NOMO-1 treated with DMSO at 0.1 percent for 48 hours (cell line): ENCODE measurements around the gene TIFAB.
"Not testable (repeated sequence)": the region's sequence is repeated elsewhere in the genome, so short reads cannot be mapped to it uniquely, and the experiment has no call there.

Experiments used
- DNase-seq: peaks from one replicate; lab custom pipeline; 2025; ENCODE audit not compliant: unreplicated experiment; lab: John Stamatoyannopoulos, UW

The TIFAB gene, protein sequence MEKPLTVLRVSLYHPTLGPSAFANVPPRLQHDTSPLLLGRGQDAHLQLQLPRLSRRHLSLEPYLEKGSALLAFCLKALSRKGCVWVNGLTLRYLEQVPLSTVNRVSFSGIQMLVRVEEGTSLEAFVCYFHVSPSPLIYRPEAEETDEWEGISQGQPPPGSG

DNA sequence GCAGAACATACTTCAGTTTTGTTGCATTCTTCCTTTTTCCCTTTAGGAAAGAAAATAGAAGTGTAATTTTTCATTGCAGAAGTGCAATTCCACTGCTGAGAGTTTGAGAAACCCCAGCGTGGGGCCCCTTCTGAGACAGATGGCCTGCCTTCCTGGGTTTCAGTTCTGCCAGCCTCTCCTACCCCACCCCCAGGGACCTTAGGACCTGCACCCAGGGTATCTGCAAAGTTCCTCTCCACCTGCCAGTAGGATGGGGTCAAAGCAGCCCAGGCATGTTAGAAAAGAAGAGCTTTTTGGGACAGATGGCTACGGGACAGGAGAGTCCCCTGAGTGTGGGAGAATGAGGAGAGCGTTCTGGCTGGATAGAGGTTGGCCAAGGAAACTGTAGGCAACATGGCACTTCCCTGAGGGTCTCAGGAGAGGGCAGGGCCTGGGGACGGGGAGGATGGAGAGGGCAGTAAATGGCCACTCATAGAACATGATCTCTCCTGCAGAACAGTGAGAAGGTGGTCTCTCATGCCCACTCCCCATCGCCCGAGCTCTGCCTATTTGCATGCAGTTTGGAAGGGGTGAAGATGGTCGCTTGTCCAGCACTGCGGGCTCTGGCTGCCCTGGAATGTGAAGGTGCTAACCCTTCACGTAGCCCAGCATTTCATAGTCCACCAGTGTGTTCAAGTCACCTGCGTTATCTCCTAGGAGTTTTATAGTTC is at the start of gene TIFAB:
TIFAB (minus strand) TSS at position 31 of the 710 bp plus-strand sequence. CDS start 2,412 bp downstream, outside the sequence.
- DNase-seq: peak; percentile 35

DNA sequence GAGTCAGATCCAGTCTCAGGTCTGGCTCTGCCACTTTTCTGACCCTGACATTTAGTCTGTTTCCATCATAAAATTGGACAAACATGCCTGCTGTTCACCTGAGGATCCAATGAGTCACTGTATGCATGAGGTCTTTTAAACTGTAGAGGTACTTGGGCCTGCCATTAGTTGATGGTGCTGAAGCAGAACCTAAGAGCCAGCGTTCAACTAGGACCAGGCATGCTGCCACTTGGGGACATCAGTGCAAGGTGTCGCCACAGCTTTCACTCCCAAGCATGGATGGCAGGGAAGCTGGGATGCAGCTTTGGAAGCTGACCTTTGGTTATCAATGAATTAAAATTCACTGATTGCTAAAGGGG is 46.5 kb upstream of the TIFAB start:
- no peak for DNase-seq

DNA sequence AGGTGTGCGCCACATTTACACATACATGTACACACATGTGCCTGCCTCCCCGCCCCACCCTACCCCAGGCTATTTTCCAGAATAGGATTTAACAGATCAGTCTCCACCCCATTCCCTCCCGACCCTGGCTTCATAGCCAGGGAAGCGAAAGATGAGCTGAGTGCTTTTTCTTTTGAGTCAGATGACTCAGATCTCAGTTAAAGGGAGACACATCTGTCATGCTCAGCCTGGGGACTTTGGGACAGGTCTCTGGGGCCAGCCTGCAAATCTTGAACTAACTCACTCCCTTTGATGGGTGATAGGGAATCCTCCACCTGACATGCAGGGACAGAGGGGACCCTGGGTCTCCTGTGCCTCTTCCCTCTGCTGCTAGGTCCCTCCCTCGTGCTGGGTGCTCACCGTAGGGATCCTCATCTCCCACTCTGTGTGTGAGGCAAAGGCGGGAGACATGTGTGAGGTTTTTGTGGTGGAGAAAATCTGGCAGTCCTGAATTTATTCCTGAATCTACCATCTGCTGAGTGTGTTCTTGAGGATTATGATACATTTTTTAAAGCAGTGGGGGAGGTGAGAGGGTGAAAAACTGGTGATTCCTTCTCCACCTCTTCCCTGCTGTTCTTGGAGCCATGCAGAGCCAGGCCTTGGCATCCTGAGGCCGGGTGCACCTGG is 46.0 kb upstream of the TIFAB start:
- no peak for DNase-seq

DNA sequence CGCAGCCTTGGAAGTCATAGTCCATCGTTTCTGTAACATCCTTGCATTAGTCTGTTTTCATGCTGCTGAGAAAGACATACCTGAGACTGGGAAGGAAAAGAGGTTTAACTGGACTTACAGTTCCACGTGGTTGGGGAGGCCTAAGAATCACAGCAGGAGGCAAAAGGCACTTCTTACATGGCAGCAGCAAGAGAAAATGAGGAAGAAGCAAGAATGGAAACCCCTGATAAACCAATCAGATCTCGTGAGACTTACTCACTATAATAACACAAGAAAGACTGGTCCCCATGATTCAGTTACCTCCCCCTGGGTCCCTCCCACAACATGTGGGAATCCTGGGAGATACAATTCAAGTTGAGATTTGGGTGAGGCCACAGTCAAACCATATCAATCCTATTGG is 43.4 kb upstream of the TIFAB start:
- not testable (repeated sequence) for DNase-seq

DNA sequence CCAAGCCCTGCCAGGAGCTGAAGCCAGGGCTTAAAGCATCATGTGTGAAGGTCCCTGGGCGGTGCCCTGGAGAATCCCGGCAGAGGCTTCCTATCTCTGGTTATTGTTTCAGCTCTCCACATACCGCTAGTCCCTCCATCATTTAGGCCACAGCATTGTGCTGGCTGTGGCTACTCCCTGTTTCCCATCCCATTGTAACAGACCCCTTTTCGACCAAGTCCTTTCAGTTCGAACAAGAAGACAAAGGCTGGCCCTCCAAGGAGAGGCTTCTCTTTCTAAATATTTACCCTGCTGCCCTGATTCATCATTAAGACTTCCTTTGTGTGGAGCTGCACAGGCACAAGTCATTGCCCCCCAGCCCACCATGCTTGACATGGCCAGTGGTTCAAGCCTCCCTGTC is 42.0 kb upstream of the TIFAB start:
- no peak for DNase-seq

DNA sequence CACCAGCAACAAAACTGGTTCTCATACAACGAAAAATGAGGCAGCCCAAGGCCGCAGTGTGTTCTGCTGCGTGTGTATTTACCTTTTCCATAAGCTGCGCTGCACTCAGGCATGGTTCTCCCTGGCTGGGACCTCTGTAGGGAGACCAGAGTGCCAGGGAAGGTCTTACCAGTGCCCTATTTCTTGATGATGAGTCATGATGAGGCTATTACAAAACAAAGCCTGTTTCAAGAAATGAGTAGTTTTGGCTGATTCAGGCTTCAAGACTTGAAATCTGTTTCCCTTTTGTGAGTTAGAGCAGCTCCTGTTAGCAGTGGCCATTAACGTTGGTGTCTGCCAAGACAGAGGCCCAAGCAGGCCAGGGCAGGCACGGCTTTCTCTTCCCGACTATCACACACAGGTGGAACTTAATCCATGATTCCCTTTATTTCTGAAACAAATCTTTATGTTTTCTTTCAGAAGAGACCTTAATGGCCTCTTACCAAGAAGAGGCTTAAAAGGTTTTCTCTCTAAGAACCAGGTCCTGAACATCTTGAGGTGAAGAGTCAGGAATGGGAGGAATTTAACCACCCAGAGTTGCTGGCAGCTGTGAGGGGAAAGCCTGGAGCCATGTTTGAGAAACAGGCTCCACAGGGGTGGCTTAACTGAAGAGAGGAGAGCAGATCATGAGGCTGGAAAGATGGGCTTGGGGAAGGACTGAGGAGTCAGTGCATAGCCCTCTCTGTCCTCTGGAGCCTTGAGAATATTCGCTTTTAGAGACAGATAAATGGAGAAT is 41.4 kb upstream of the TIFAB start:
- DNase-seq: peak; percentile 84

DNA sequence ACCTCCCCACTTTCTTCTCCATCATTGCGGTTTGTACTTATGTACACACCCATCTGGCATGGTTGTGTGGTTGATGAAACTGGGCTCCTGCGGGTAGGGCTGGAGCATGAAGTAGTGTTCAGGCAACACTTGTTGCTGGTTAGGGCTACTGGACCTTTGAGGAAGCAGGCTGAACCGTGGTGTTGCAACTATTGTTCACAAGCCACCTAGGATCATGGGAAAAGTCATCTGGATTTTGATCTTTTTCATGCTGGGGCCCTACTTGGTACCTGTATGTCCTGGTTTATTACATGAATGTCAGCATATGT is 40.1 kb upstream of the TIFAB start:
- no peak for DNase-seq

DNA sequence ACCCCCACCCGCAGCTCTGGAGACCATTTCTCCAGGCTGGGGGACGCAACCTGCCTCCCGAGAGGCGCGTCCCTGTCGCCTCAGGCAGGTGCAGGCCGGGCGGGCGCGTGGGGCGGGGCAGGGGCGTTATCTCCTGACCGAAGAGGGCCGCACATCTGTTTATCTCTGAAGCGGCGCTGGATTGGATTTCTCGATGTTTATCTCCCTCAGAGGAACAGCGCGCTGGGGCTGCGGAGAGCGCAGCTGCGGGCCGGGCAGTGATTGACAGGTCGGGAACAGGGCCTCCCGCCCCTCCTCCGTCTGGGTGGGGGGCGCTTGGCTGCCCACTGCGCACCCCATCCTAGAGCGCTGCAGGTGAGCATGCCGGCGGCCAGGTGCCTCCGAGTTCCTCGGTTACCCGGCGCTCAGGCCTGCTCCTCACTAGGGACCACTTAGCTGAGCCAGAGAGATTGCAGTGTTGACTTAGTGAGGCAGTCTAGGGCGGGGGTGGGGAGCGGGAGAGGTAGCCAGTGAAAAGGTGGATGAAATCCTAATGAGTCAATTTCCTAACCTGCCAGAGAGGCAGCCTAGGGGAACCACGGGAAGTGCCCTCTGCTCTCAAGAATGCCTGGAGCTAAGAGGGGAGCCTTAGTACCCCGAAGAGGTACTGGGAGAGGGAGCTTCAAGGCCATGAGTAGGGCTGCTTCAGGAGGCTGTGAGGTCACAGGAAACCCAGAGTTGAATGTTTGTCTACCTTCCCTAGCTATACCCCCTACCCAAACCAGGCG is 39.6 kb upstream of the TIFAB start:
- no peak for DNase-seq

DNA sequence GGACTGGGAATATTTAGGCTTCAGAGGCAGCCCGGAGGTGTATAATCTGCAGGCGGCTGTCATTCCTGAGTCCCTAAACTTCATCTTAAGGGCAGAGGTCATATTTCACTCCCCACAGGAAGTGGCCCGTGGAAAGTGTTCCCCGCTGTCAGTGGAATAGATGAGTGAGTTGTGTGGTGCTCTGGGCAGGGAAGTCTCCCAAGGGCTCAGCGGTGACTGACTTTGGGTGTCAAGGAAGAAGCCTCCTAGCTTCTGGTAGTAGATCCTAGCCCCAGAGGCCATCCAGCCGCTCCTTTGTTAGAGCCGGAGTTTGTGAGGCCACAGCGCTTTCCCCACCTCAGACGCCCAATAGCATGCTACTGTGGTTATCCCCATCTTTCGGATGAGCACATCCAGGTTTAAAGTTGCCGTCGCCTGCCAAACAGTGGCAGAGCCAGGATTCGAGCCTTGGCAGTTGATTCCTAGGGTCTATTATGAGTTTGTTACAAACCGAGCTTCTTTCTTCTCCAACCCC is 38.9 kb upstream of the TIFAB start:
- DNase-seq: no peak

DNA sequence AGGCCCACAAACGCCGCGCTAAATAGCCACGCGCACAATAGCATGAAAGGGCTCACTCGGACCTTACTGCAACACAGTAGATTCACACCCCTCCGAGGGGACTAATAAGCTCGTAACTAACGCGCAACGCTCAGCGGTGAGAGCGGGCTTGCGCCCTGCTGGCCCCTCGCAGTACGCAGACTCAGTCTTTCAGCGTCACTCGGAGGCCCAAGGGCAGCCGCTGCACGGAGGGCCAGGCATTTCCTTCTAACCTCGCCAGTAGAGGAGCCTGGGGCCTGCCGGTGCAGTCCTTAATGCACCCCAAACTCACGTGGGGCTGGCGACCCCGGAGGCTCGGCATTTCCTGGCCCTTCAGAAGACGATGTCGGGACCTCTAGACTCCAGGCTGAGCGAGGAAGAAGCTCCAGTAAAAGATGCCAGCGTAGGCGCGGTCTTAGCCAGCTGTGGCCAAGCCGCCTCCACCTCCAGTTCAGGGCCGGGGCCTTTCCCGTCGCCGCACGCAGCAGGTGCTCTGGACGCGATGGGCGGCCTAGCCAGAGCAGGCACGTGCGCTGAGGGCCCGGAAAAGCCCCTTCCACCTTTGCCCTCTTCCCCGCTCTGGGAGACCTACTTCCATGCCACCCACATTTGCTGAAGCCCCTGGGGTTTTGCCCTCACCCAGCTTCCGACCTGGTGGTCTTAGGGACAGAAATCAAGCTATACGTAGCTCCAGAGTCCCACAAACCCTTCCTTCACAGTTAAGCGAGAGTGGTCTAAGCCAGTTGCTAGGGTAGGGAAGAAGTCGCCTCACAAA is 38.3 kb upstream of the TIFAB start:
- no peak for DNase-seq

DNA sequence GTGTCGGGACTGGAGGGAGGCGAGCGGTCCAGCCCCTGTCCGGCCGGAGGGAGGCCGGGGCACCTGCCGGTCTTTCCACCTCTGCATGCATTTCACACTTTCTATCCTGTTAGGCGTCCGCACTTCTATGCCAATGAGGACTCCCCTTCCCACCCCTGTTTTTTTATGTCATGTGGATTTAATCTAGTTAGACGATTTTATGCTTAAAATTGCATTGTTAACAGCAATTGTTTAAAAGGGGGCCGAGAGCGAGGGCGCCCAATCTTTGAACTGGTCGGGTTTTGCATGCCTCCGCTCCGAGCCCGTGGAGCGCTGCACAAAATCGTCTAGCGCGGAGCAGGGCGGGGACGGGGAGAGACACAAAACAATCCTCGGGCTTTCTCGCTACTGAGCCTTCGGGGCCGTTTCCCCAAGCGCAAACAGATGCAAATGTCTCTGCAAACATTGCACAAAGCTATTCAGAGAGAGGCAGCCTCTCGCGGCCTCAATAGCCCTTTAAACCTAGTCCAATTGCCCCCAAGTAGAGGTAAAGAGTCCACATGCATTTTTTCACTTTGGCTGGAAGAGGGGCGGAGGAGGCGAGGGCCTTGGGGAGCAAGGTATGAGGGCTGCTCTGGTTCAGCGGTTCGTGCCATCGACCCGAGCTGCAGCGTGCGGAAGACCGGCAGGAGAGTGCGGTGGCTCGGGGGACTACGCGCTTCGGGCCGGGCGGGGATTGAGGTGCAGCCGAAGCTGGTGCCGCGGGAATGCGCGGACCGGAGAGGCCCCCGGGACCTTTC is 37.5 kb upstream of the TIFAB start:
- DNase-seq: no peak

DNA sequence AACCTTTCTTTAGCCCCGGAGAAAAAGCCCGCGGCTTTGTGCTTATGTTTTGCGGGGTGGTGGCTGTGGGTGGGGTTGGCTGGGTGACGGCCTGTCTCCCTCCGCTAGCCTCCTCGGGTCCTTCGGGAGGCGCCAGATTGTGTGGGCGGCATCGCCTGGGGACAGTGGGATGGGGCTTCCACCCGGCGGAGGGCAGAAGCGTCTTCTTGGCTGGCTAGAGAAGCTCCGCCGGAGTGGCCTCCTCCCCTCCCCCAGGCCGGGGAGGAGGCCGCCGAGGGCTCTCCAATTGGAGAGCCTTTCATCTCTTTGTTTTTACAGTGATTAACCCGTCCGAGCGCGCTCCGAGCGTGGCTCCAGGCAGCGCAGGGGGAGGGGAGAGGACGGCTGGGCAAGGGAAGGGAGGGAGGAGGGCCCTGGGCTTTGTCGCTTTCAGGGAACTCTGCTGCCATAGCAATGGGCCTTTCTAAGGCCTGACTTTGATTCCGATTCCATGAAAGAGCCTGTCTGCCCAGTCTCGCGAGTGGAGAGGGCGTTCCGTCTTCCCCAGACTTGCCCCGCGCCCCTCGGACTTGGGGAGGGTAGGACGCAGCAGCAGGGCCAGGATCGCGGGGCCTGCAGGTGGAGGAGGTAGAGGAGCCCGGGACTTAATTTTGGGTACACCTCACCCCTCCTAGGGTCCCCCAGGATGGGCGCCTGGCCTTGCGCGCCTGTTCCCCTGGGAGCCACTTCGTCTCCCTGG is 36.7 kb upstream of the TIFAB start:
- no peak for DNase-seq

DNA sequence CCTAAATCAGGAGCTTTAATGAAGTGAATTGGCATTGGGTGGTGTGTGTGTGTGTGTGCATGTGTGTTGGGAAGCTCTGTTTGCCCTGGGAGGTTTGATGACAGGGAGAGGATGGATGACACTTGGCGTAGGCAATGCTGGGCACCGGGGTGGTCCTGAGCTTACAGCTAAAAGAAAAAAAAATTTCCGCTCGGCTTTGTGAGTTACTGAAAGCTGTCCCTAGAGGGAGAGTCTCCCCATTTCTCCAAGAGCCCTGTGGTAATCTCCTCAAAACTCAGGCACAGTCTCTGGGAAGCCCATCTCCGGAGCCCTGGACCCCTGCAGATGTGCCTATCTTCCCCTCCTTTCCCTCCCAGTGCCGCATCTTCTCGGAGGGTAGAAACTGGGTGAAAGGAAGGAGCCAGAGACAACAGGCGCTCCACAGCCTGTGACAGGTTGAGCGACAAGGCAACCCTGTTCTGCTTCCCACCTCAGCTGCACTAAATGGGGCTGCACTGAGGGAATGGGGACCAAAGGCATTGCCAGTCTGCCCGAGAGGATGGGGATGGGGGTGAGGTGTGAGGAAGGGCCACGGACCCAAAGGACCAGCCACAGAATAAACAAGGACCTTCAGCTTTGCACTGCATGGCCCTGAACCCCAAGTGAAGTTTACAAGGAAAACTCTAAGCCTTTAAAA is 35.8 kb upstream of the TIFAB start:
- DNase-seq: no peak

DNA sequence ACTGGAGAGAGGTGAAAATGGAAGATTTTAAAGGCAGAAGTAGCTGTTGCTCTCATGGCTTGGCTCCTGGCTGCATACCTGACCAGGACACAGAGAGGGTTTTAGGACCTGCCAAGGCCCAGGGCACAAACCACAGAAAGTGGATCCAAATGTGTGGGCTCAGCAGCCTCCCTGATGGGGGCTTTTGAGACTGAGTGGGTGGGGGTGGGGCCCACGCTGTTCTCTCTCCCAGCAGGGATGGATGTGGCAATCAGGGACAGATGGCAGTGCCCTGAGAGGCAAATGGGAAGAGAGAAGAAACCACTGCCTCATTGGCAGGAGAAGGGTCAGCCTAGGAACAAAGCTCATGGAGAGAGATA is 34.9 kb upstream of the TIFAB start:
- DNase-seq: no peak

DNA sequence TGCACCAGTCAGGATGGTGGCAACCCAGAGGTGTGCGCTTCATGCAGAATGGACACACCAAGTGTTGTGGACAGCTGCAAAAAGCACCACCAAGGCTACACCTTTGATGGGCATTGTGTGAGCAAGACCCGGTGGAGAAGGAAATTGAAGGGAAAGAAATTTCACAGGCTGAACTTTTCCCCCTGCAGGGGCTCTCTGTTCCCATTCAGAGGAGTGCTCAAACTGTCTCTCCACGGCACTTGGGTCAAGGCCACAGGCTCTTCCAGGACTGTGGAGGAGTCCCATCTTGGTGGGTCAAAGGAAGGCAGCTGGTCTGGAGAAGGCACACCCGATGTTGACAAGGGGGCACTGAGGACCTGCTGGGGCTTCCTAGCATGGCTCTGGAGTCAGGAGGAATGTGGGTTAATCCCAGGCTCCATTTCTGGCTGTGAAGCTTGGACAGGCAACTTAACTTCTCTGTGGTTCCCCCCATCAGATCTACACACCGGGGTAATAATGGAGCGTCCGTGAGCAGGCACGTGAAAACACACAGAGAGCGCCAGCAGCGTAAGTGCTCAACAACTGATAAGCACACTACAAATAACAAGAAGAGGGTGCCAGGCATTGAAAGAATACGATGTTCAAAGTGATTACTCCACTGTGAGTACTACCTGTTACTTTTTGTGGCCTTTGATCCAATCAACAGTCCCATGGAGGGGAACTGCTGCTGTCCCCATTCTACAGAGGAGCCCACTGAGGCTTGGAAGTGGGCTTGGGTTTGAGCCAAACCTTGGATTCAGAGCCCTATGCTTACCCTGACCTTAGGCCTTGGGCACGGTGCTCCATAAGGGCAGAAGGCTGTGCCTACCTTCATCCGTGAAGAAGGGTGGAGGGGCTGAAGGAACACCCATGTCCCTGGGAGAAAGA is 34.2 kb upstream of the TIFAB start:
- no peak for DNase-seq

DNA sequence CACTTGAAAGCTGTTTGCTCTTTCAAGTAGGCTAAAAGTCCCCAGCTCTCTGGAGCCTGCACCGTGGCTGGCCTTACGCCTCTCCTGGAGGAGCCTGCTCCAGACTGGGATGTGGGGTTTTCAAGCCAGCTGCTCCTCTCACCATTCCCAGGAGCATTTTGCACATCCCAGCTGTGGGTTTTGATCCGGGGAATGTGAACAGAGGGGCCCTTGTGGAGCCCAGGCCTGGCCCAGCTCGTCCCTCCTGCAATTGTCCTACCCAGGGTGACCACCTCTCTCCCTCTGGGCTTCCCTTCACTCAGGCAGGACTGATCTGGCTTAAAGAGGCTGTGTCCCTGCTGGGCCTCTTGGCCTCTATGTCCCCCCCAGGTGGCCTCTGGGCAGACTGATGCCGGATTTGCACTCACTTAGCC is 32.5 kb upstream of the TIFAB start:
- DNase-seq: no peak

DNA sequence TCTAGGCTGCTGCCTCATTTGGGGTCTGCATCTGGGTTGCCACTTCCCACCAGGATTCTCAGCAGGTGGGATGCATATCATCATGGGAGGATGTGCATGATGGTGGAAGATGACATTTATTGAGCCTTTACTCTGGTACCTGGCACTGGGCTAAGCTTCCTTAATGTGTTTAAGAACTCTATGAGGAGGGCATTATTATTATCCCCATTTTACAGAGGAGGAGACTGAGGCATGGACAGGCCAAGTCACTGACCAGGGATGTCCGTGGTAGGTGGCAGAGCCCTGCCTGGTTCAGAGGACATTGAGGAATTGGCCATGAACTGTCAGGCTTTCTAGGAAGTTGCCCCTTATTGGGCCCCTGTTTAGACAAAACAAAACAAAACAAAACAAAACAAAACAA is 31.1 kb upstream of the TIFAB start:
- DNase-seq: no peak
